ENCODE results near the gene RPGR. TPM values are rescaled to one million over a fixed set of nuclear protein-coding genes. Genes with fewer than 3 reads are reported as not detected.

Gene RPGR, protein sequence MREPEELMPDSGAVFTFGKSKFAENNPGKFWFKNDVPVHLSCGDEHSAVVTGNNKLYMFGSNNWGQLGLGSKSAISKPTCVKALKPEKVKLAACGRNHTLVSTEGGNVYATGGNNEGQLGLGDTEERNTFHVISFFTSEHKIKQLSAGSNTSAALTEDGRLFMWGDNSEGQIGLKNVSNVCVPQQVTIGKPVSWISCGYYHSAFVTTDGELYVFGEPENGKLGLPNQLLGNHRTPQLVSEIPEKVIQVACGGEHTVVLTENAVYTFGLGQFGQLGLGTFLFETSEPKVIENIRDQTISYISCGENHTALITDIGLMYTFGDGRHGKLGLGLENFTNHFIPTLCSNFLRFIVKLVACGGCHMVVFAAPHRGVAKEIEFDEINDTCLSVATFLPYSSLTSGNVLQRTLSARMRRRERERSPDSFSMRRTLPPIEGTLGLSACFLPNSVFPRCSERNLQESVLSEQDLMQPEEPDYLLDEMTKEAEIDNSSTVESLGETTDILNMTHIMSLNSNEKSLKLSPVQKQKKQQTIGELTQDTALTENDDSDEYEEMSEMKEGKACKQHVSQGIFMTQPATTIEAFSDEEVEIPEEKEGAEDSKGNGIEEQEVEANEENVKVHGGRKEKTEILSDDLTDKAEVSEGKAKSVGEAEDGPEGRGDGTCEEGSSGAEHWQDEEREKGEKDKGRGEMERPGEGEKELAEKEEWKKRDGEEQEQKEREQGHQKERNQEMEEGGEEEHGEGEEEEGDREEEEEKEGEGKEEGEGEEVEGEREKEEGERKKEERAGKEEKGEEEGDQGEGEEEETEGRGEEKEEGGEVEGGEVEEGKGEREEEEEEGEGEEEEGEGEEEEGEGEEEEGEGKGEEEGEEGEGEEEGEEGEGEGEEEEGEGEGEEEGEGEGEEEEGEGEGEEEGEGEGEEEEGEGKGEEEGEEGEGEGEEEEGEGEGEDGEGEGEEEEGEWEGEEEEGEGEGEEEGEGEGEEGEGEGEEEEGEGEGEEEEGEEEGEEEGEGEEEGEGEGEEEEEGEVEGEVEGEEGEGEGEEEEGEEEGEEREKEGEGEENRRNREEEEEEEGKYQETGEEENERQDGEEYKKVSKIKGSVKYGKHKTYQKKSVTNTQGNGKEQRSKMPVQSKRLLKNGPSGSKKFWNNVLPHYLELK
- total RNA-seq = 17.3 TPM

DNA sequence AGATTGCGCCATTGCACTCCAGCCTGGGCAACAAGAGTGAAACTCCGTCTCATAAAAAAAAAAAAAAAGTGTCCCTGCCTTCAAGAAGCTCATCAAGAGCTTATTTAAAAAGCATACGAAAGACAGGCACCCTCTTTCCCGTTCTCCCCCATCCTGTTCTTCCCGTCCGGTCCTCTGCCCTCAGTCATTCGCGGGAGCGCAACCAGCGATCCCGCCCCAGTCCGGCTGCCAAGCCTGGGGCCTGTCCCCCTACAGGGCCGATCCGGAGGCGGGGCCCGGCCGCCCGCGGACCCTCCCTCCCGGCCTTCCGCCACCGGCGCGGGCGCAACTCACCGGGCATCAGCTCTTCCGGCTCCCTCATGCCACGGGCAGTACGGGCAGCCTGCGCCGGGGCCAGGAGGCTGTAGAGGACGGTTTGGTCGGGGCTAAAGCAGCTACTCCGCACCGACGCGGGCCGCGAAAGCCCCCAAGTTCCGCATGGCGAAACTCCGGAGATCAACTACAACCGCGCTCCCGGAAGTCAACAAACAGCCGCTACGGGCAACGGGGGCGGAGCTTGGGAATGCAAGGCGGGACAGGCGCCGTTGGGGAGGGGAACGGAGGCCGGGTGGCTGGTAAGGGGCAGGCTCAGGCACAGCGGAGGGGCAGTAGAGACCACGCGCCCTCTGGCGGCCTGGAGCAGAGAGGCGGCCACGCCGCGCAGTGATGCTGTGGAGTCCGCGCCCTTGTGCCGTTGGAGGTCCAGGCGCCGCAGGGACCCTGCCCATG is at the start of gene RPGR:
Gene RPGR, minus strand, starts transcription at position 503 of the 768 bp plus-strand sequence. Its CDS starts 142 bp downstream, at position 361.

DNA sequence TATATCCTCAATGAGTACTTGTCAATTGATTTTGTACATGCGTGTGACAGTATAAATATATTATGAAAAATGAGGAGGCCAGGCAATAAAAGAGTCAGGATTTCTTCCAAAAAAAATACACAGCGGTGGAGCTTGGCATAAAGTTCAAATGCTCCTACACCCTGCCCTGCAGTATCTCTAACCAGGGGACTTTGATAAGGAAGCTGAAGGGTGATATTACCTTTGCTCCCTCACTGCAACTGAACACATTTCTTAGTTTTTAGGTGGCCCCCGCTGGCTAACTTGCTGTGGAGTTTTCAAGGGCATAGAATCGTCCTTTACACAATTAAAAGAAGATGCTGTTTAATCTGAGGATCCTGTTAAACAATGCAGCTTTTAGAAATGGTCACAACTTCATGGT is 25.1 kb upstream of the RPGR start, which contains the start of gene OTC:
Gene OTC, plus strand, starts transcription at position 243 of the 400 bp plus-strand sequence. Its CDS starts 93 bp downstream, at position 336.

DNA sequence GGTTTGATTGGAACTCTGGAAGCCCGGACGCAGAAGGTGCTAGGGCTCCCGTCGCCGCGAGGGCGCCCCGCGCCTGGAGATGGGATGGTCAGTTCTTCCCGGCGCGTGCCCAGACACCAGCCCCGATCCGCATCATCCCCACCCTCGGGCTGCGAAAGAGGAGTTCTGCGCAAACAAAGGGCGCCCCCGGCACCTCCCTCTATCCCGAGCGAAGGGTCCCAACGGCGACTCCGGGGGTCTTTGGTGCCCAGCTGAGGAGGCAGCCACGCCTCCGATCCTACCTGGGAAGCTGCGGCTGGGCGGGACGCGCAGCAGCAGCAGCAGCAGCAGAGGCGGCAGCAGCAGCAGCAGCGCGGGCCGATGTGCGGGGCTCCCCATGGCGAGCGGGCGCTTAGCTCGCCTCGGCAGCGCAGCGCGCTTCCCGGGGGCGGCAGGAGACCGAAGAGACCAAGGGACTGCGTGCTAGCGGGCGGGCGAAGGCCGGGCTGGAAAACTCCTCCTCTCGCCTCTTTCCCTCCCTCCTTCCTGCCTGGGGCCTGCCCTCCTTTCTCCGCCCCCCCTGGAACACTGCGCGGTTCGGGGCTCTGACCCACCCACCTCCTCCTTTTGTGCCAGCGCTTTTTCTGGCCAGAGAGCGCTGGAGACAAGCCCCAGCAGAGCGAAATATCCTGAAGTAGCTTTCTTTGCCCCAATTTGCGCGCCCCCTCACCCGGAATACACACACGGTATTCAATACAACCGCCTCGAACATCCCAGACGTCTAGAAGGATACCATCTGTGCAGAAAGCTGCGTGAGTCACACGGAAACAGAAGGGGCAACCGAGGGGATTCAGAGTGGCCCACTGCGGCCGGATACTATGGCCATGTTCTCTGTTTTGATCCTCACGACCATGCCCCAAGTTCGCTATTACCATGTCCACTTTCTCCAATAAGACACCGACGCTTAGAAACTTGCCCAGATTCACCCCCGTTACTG is 106.6 kb downstream of the RPGR start, which contains the start of gene SRPX:
Gene SRPX, minus strand, starts transcription at position 457 of the 976 bp plus-strand sequence. Its CDS starts 79 bp downstream, at position 378.

Small RNA genes lying within 50 kb of the gene (small RNA-seq; reads per million reads assigned to genes)
- not detected for gene RF00322

Other genes with a start within 250 kb of the RPGR start
- gene SRPX, start 106.6 kb downstream of the RPGR start, total RNA-seq = 5.3 TPM
- 0.23 TPM for gene OTC, start 25.1 kb upstream of the RPGR start, total RNA-seq
- gene TSPAN7, start 234.0 kb upstream of the RPGR start, total RNA-seq = 141 TPM

Measured in diencephalon (tissue), 1 donor.